OCI-LY7 (cell line): ENCODE data around the gene SFT2D1.

Experiments used
- EZH2phosphoT487 ChIP-seq: fragments of 200-600 bp; sonication (generic); IDR thresholded peaks from 2 replicates; pipeline ENCODE4 v1.6.1; 2018; ENCODE audit warnings: low read depth, borderline replicate concordance, mild to moderate bottlenecking, mixed run types, antibody characterized with exemption, low read length, moderate library complexity, mixed read lengths
- TF ChIP-seq, protein P1 (sequence below): fragments of 200-600 bp; sonication (generic); conservative IDR thresholded peaks from 2 replicates; pipeline ENCODE4 v1.5.1; 2014; ENCODE audit warnings: mild to moderate bottlenecking, antibody characterized with exemption, low read length, moderate library complexity, mixed read lengths

DNA sequence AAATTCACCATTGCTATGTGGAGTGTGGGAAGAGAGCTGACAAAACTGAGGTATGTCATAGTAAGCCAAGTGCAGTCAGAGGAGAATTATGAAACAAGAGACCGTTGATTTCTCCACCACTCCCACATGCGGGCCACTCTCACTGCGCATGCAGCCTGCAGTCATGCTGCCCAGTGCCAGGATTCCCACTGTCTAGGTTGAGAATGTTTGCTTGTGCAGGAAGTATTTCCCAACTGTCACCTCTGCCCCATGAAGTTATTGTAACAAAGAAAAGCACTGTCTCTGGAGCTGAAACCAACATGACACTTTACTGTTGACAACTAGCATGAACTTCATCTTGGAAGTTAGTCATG, 18.7 kb upstream of the SFT2D1 start:
- TF ChIP-seq, protein P1, sequence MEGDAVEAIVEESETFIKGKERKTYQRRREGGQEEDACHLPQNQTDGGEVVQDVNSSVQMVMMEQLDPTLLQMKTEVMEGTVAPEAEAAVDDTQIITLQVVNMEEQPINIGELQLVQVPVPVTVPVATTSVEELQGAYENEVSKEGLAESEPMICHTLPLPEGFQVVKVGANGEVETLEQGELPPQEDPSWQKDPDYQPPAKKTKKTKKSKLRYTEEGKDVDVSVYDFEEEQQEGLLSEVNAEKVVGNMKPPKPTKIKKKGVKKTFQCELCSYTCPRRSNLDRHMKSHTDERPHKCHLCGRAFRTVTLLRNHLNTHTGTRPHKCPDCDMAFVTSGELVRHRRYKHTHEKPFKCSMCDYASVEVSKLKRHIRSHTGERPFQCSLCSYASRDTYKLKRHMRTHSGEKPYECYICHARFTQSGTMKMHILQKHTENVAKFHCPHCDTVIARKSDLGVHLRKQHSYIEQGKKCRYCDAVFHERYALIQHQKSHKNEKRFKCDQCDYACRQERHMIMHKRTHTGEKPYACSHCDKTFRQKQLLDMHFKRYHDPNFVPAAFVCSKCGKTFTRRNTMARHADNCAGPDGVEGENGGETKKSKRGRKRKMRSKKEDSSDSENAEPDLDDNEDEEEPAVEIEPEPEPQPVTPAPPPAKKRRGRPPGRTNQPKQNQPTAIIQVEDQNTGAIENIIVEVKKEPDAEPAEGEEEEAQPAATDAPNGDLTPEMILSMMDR = no peak
- no peak for TF ChIP-seq EZH2phosphoT487
